Esophagus squamous epithelium (tissue), 5 donors: ENCODE results near the gene TSGA10. TPM values are rescaled to one million over a fixed set of nuclear protein-coding genes. Genes with fewer than 3 reads are reported as not detected.

Experiments used
- DNase-seq: peaks from one replicate; lab custom pipeline; 2025; lab: John Stamatoyannopoulos, UW
- H3K27ac ChIP-seq, 4 donors: fragments of 200-600 bp; sonication (generic); one replicate each; pipeline ENCODE4 v1.5.1; 2016 to 2019; ENCODE audit warnings: mild to moderate bottlenecking in 1 of 4
- H3K27me3 ChIP-seq, 4 donors: fragments of 200-600 bp; sonication (generic); 1 replicate in 3 of 4; 2 replicates in 1 of 4; pipeline versions ENCODE4 v1.5.1 to v1.6.0; 2017 to 2021; ENCODE audit warnings: antibody characterized with exemption in 1 of 4
- H3K36me3 ChIP-seq, 3 donors: fragments of 200-600 bp; sonication (generic); one replicate each; pipeline ENCODE4 v1.5.1; 2016 to 2019
- H3K4me1 ChIP-seq, 3 donors: fragments of 200-600 bp; sonication (generic); one replicate each; pipeline ENCODE4 v1.5.1; 2017 to 2019
- H3K4me3 ChIP-seq, 4 donors: fragments of 200-600 bp; sonication (generic); 1 replicate in 3 of 4; 2 replicates in 1 of 4; pipeline ENCODE4 v1.5.1; 2016 to 2019; ENCODE audit warnings: mild to moderate bottlenecking in 2 of 4, moderate library complexity in 1 of 4
- H3K9me3 ChIP-seq, 3 donors: fragments of 200-600 bp; sonication (generic); one replicate each; pipeline ENCODE4 v1.5.1; 2016 to 2019
- POLR2A ChIP-seq, 4 donors: fragments of 450-650 bp; IDR thresholded peaks; one replicate each; pipeline ENCODE4 v1.6.1; 2017; ENCODE audit warnings: antibody characterized with exemption in 4 of 4, mild to moderate bottlenecking in 4 of 4, moderate library complexity in 3 of 4
- WGBS, 2 donors: methylation state at CpG; one replicate each; pipeline ENCODE4 v1.1.5; 2018; 5-methylcytosine and 5-hydroxymethylcytosine counted together
- intact Hi-C: fragments of 100-400 bp; cut with DNase I; formaldehyde crosslinking; loops from one replicate; pipeline ENCODE4 v1.15.0; 2022
- total RNA-seq, 4 donors: library from RNA; depleted of rRNA; stranded (reverse); fragments of >200 nt; gene quantifications; one replicate each; pipeline ENCODE4 v1.1.0, GENCODE V29; 2016
- TF ChIP-seq, protein P1 (sequence below), 6 experiments: fragments of 450-650 bp in 4 of 6; fragments of 200-600 bp in 2 of 6; sonication (generic) in 2 of 6; IDR thresholded peaks; one replicate each; pipeline ENCODE4 v1.5.1; 2016 to 2019; ENCODE audit warnings: antibody characterized with exemption in 6 of 6, mild to moderate bottlenecking in 4 of 6, moderate library complexity in 4 of 6
- donor health status: DM: yes; HTN: yes; CAD: no.

The TSGA10 gene
- total RNA-seq, 4 donors from 2014 or later: 2.3 to 12.1 (median 4.8) TPM

DNA sequence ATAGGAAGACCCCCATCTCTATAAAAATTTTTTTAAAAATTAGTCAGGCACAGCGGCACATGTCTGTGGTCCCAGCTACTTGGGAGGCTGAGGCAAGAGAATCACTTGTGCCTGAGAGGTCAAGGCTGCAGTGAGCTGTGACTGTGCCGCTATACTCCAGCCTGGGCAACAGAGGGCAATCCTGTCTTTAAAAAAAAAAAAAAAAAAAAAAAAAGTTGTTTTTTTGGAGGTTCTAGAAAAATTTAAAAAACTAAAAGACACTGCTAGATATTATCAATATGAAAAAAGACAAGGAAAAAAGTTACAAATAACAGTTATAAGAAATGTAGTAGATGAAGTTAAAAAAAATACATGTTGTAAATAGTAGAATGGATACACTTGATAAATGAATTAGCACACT is 69.3 kb downstream of the TSGA10 start:
- Histone ChIP-seq H3K4me3 (no peak overlapping the region), H3K27ac (no peak overlapping the region), H3K27me3 (no peaks in the 10 kb centered on the region), H3K9me3 (no peaks in the 10 kb centered on the region), H3K36me3 (no peaks in the 10 kb centered on the region), H3K4me1 (no peaks in the 10 kb centered on the region)
- TF ChIP-seq, protein P1, sequence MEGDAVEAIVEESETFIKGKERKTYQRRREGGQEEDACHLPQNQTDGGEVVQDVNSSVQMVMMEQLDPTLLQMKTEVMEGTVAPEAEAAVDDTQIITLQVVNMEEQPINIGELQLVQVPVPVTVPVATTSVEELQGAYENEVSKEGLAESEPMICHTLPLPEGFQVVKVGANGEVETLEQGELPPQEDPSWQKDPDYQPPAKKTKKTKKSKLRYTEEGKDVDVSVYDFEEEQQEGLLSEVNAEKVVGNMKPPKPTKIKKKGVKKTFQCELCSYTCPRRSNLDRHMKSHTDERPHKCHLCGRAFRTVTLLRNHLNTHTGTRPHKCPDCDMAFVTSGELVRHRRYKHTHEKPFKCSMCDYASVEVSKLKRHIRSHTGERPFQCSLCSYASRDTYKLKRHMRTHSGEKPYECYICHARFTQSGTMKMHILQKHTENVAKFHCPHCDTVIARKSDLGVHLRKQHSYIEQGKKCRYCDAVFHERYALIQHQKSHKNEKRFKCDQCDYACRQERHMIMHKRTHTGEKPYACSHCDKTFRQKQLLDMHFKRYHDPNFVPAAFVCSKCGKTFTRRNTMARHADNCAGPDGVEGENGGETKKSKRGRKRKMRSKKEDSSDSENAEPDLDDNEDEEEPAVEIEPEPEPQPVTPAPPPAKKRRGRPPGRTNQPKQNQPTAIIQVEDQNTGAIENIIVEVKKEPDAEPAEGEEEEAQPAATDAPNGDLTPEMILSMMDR (IDR thresholded peaks at IDR 0.05): peak in 1 of 6 experiments; percentile 6
- TF ChIP-seq POLR2A (IDR thresholded peaks at IDR 0.05): no peak
- DNase-seq: no peak
- intact Hi-C loops: no loop called here
- WGBS, 2 donors: 64 to 69% methylated on average over 2 of the region's 2 CpGs

DNA sequence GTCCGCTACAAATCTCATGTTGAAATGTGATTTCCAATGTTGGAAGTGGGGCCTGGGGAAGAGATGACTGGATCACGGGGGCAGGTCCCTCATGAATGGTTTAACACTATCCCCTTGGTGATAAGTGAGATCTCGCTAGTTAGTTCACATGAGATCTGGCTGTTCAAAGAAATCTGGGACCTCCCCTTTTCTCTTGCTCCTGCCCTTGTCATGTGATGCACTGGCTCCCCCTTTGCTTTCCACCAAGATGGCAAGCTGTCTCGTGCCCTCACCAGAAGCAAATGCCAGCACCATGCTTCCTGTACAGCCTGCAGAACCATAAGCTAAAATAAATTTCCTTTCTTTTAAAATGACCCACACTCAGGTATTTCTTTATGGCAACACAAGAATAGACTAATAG is 70.5 kb downstream of the TSGA10 start:
- WGBS, 2 donors: 74 to 78% methylated on average over 4 of the region's 4 CpGs
- intact Hi-C loops: no loop called here

DNA sequence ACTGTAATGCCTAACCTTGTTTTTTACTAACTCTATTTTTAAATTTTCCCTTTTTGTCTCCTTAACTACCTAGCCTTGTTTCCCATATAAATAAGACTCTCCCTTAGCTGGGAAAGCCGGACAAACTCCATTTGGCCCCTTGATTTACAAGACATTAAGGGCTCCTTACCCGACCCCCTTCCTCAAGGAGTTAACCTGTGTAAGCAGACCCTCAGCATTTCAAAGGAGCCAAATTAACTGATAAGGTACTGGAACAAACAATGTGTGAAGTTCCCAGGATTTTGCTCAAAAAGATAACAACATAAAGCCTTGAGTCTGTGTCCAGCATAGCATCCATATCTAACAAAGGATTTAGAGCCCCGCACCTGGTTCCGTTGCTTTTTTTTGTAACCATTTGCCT is 72.9 kb downstream of the TSGA10 start:
- Histone ChIP-seq H3K9me3 (no peaks in the 10 kb centered on the region), H3K4me3 (no peak overlapping the region), H3K27ac (no peak overlapping the region), H3K27me3 (no peaks in the 10 kb centered on the region), H3K36me3 (no peaks in the 10 kb centered on the region), H3K4me1 (no peaks in the 10 kb centered on the region)
- intact Hi-C loops: no loop called here
- no peak for TF ChIP-seq POLR2A (IDR thresholded peaks at IDR 0.05)
- TF ChIP-seq, protein P1 (IDR thresholded peaks at IDR 0.05): no peak
- no peak for DNase-seq
- 53 to 68% methylated on average over 4 of the region's 4 CpGs for WGBS, 2 donors

More for the DNA sequence above, 70.5 kb downstream of the TSGA10 start:
- no peak overlapping the region for H3K27ac ChIP-seq
- no peaks in the 10 kb centered on the region for H3K36me3 ChIP-seq
- no peaks in the 10 kb centered on the region for H3K9me3 ChIP-seq
- no peak overlapping the region for H3K4me3 ChIP-seq
- TF ChIP-seq, protein P1 (IDR thresholded peaks at IDR 0.05): no peak
- no peak for TF ChIP-seq POLR2A (IDR thresholded peaks at IDR 0.05)
- no peak for DNase-seq
- no peaks in the 10 kb centered on the region for H3K27me3 ChIP-seq
- no peaks in the 10 kb centered on the region for H3K4me1 ChIP-seq

DNA sequence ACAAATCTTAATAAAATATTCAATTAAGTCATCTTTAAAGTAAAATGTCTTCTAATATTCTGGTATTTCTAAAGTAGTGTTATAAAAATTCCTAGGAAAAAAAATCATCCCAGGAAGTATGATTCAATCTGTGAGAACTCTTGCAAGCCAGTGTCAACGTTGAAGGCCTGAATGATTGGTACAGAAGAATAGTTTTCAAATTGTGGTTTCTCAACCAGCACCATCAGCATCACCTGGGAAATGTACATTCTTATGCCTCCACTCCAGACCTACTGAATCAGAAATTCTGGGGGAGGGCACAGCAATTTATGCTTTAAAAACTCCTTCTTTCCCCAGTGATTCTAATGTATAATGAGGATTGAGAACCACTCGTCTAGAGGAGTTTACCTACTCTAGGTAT is 75.5 kb downstream of the TSGA10 start:
- DNase-seq: no peak
- WGBS, 2 donors: 41 to 67% methylated on average over 2 of the region's 2 CpGs

DNA sequence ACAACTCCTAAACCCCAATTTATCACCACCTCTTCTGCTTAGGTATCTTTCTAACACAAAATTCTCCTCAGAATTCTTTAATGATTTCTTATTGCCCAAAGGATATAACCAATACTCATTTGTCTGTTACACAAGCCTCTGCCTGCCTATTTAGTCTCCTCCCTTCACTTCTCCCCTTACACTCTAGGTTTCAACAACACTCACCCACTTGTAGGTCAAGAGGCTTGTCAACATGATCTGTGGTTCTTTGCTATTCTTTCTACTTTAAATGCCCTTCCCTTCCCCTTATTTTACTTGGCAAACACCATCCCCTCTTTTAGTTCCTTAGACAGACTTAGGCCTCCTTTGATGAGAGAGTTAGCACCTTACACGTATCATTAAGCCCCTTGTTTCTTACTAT is 82.2 kb downstream of the TSGA10 start:
- no peak overlapping the region for H3K27ac ChIP-seq
- H3K36me3 ChIP-seq: no peaks in the 10 kb centered on the region
- intact Hi-C loops: no loop called here
- no peak overlapping the region for H3K4me3 ChIP-seq
- H3K9me3 ChIP-seq: no peaks in the 10 kb centered on the region
- H3K27me3 ChIP-seq: no peaks in the 10 kb centered on the region
- 86 to 89% methylated on average over 1 of the region's 1 CpG for WGBS, 2 donors
- no peak for DNase-seq
- H3K4me1 ChIP-seq: no peaks in the 10 kb centered on the region
- TF ChIP-seq POLR2A (IDR thresholded peaks at IDR 0.05): no peak
- TF ChIP-seq, protein P1 (IDR thresholded peaks at IDR 0.05): no peak

More for the DNA sequence above, 75.5 kb downstream of the TSGA10 start:
- intact Hi-C loops: no loop called here
- H3K4me3 ChIP-seq: no peak overlapping the region
- TF ChIP-seq, protein P1 (IDR thresholded peaks at IDR 0.05): no peak
- TF ChIP-seq POLR2A (IDR thresholded peaks at IDR 0.05): no peak
- H3K4me1 ChIP-seq: no peaks in the 10 kb centered on the region
- H3K27me3 ChIP-seq: no peaks in the 10 kb centered on the region
- no peaks in the 10 kb centered on the region for H3K9me3 ChIP-seq
- no peak overlapping the region for H3K27ac ChIP-seq
- no peaks in the 10 kb centered on the region for H3K36me3 ChIP-seq
